ENCODE measurements around the gene GMIP. TPM values are rescaled to one million over a fixed set of nuclear protein-coding genes. Genes with fewer than 3 reads are reported as not detected.

Gene GMIP
- total RNA-seq, 1 donor from 2014 or later = 6.3 TPM

DNA sequence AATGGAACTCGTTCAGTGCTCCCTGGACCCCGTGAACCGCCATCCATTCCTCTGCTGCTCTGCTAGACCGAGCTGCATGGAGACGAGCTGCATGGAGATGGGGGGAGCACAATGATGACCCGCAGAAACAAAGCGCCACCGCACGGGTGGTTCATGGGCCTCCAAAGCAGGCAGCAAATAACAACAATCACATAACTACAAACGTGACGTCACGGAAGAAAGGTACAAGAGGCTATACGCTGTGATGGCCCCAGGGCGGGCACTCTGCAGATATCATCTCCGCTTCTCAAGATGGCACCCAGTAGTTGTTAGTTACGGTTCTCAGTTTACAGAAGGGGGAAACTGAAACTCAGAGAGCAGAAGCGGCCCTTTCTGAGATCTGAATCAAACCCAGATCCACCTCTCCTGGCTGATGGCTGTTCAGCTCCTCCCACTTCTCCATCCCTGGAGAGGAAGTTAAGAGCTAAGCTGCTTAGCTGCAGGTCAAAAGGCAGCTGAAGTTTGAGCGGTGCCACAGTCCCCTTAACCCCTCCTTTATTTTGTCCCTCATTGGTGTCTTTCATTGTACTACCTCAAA is 18.3 kb upstream of the GMIP start:
- Histone ChIP-seq H3K4me3 (ENCODE audit: low read depth, low read length) (no peak overlapping the region), H3K27me3 (ENCODE audit: control insufficient read depth, insufficient read depth, low read length) (no peaks in the 10 kb centered on the region), H3K36me3 (ENCODE audit: control insufficient read depth, insufficient read depth, low read length) (no peaks in the 10 kb centered on the region)
- DNase-seq (ENCODE audit: low read depth) = no peak
- no peak for TF ChIP-seq CTCF (IDR thresholded peaks at IDR 0.05; ENCODE audit: insufficient read depth, low read length, poor library complexity, severe bottlenecking)

DNA sequence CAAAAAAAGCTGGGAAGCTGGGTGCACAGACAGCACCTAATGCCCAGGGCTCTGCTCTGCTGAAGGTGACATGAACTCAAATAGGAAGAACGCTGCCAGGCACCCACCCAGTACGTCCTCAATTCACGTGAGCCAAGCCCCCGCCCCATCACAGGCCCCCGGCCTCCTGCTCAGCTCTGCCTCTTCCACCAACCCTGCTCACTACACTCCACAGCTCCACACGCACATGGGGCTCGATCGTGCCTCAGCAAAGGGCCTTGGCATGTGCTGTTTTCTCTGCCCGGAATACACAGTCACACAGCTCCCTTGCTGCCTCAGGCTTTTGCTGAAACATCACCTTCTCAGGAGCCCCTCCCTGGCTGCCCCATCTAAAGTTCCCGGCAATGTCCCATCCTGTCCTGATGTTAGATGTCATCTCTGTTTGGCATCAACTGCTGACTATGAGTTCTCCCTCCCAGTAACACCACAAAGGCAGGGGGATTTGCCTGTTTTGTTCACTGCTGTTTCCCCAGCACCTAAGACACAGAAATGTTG is 17.8 kb upstream of the GMIP start:
- Histone ChIP-seq H3K36me3 (ENCODE audit: control insufficient read depth, insufficient read depth, low read length) (no peaks in the 10 kb centered on the region), H3K4me3 (ENCODE audit: low read depth, low read length) (no peak overlapping the region), H3K27me3 (ENCODE audit: control insufficient read depth, insufficient read depth, low read length) (no peaks in the 10 kb centered on the region)
- TF ChIP-seq CTCF (IDR thresholded peaks at IDR 0.05; ENCODE audit: insufficient read depth, low read length, poor library complexity, severe bottlenecking) = no peak
- no peak for DNase-seq (ENCODE audit: low read depth)

- H3K27me3 ChIP-seq (ENCODE audit: control insufficient read depth, insufficient read depth, low read length) = no peaks in the 10 kb centered on the region
- no peak overlapping the region for H3K4me3 ChIP-seq (ENCODE audit: low read depth, low read length)
- no peaks in the 10 kb centered on the region for H3K36me3 ChIP-seq (ENCODE audit: control insufficient read depth, insufficient read depth, low read length)
- no peak for DNase-seq (ENCODE audit: low read depth)
- TF ChIP-seq CTCF (IDR thresholded peaks at IDR 0.05; ENCODE audit: insufficient read depth, low read length, poor library complexity, severe bottlenecking) = no peak
Observed at GRCh38 chr19:19659646-19660245, 16.3 kb upstream of the GMIP start.

DNA sequence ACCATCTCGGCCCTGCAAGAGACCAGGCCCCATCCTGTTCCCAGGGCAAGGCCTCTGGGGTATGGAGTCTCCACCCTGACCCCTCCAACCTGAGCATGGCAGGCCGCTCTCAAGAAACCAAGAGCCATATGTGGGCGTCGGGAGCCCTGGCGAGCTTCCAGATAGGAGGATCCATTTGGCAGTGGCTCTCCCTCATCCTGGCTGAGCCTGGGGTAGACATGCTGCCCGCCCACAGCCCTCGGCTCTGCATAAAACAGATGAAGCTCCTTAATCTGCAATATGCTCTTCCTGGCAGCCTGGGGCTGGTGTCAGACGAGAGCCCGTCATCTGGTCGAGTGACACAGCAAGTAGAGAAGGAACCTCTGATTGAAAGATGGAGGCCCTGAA is 13.9 kb upstream of the GMIP start:
- Histone ChIP-seq H3K36me3 (ENCODE audit: control insufficient read depth, insufficient read depth, low read length) (peaks cover 3% of the 10 kb centered on the region), H3K27me3 (ENCODE audit: control insufficient read depth, insufficient read depth, low read length) (no peaks in the 10 kb centered on the region), H3K4me3 (ENCODE audit: low read depth, low read length) (no peak overlapping the region)
- no peak for DNase-seq (ENCODE audit: low read depth)
- no peak for TF ChIP-seq CTCF (IDR thresholded peaks at IDR 0.05; ENCODE audit: insufficient read depth, low read length, poor library complexity, severe bottlenecking)

- no peak for DNase-seq (ENCODE audit: low read depth)
- Histone ChIP-seq H3K4me3 (ENCODE audit: low read depth, low read length) (no peak overlapping the region), H3K27me3 (ENCODE audit: control insufficient read depth, insufficient read depth, low read length) (no peaks in the 10 kb centered on the region), H3K36me3 (ENCODE audit: control insufficient read depth, insufficient read depth, low read length) (peaks cover 3% of the 10 kb centered on the region)
- TF ChIP-seq CTCF (IDR thresholded peaks at IDR 0.05; ENCODE audit: insufficient read depth, low read length, poor library complexity, severe bottlenecking) = no peak
Observed at GRCh38 chr19:19656451-19657396, 13.3 kb upstream of the GMIP start.

Measured in kidney epithelial cell (primary cell).